SH-SY5Y (cell line): ENCODE measurements around the gene PDE4D.

Source experiments
- GATA2 ChIP-seq: IDR thresholded peaks from 2 replicates; pipeline ENCODE4 v1.6.1; 2011; ENCODE audit warnings: mild to moderate bottlenecking, low read depth, low read length
- GATA3 ChIP-seq: IDR thresholded peaks from 2 replicates; pipeline ENCODE4 v1.6.1; 2011; ENCODE audit warnings: low read depth, mild to moderate bottlenecking, low read length, moderate library complexity

Gene PDE4D

GRCh38 chr5:59146729-59147128 is 746.8 kb downstream of the PDE4D start:
- TF ChIP-seq GATA2: no peak
- TF ChIP-seq GATA3: no peak

GRCh38 chr5:59143926-59144333 is 749.6 kb downstream of the PDE4D start:
- TF ChIP-seq GATA3 (no peak), GATA2 (no peak)

GRCh38 chr5:59142927-59143326 is 750.6 kb downstream of the PDE4D start:
- TF ChIP-seq GATA3 (no peak), GATA2 (no peak)

- TF ChIP-seq GATA3 (no peak), GATA2 (no peak)
Observed at GRCh38 chr5:59142138-59142537, 751.4 kb downstream of the PDE4D start.

- TF ChIP-seq GATA3 (no peak), GATA2 (no peak)
Observed at GRCh38 chr5:59140133-59140532, 753.4 kb downstream of the PDE4D start.

- no peak for TF ChIP-seq GATA3
- TF ChIP-seq GATA2: no peak
Observed at GRCh38 chr5:59139695-59140094, 753.8 kb downstream of the PDE4D start.

GRCh38 chr5:59138509-59138908 is 755.0 kb downstream of the PDE4D start:
- TF ChIP-seq GATA2: no peak
- no peak for TF ChIP-seq GATA3

GRCh38 chr5:59137846-59138245 is 755.7 kb downstream of the PDE4D start:
- TF ChIP-seq GATA2 (no peak), GATA3 (no peak)

GRCh38 chr5:59136549-59136948 is 757.0 kb downstream of the PDE4D start:
- TF ChIP-seq GATA3 (no peak), GATA2 (no peak)

GRCh38 chr5:59134471-59135163 is 758.9 kb downstream of the PDE4D start:
- TF ChIP-seq GATA3: no peak
- TF ChIP-seq GATA2: no peak

GRCh38 chr5:59133764-59134261 is 759.7 kb downstream of the PDE4D start:
- TF ChIP-seq GATA3: no peak
- no peak for TF ChIP-seq GATA2

GRCh38 chr5:59132131-59132530 is 761.4 kb downstream of the PDE4D start:
- TF ChIP-seq GATA3 (no peak), GATA2 (no peak)

- TF ChIP-seq GATA2: no peak
- no peak for TF ChIP-seq GATA3
Observed at GRCh38 chr5:59130431-59130830, 763.1 kb downstream of the PDE4D start.

GRCh38 chr5:59128646-59129290 is 764.8 kb downstream of the PDE4D start:
- TF ChIP-seq GATA2 (no peak), GATA3 (no peak)

GRCh38 chr5:59126708-59127573 is 766.6 kb downstream of the PDE4D start:
- TF ChIP-seq GATA3 (no peak; the same call in 1 of the 2 replicates), GATA2 (peak; percentile 35)
